ENCODE results near the gene LYG2. TPM values are rescaled to one million over a fixed set of nuclear protein-coding genes. Genes with fewer than 3 reads are reported as not detected.
"Not testable (repeated sequence)": the region's sequence is repeated elsewhere in the genome, so short reads cannot be mapped to it uniquely, and the experiment has no call there.

Gene LYG2
- total RNA-seq = not detected

DNA sequence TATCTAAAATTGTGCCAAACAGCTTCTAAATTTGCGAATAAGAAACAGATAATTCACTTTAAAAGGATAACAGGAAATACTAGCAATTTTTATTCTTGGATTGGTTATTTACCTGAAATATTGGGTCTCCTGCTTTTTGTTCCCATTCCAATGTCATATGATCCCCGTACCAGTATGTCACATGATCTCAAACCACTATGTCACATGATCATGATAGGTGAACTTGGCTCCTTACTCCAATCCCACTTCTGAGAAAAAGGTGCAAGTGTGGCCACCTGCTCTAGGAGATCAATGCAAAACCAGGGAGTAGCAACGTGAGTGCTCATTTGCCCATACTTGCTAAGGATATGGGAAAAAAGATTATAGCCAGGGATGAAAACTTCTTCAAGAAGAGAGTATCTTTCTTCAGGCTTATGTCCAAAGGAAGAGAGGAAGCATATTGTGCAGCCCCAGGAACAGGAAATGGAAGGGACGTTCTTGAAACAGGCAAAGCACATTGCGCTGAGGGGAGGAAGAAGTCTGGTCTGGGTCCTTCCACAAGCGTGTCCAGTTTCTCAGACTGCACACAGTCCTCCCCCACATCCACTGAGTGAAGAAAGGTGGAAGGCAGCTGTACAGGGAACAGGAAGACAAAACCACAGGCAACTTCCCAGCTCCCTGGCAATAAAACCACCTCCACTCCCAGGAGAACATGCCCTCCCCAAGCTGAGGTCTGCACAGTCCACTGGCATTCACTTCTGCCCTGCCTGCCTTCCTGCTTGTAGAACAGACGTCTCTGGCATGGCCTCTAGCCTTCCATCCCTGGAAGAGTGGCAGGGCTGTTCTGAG lies at the start of gene LYG2:
Gene LYG2 (minus strand): TSS at position 176 of the 828 bp plus-strand sequence. CDS start 1,406 bp downstream, outside the sequence.
- Mint-ChIP-seq H3K27ac (no peak within 1 kb of the TSS), H3K4me3 (no peak within 1 kb of the TSS), H3K4me1 (no peaks in the 10 kb centered on the region), H3K36me3 (peaks cover 1% of the 10 kb centered on the region), H3K9me3 (no peaks in the 10 kb centered on the region), H3K27me3 (no peaks in the 10 kb centered on the region)
- no peak for DNase-seq

- not testable (repeated sequence) for H3K4me1 Mint-ChIP-seq, H3K27ac Mint-ChIP-seq, H3K27me3 Mint-ChIP-seq, DNase-seq, H3K9me3 Mint-ChIP-seq, H3K4me3 Mint-ChIP-seq
- peaks cover 15% of the 10 kb centered on the region for H3K36me3 Mint-ChIP-seq
These were observed 45.6 kb upstream of the LYG2 start, which contains the start of gene LYG1 for GRCh38 chr2:99301097-99301496. TSS of gene LYG1 (minus strand) at chr2:99301197. CDS start at chr2:99295670, 5,527 bp downstream.

- no peaks in the 10 kb centered on the region for H3K4me1 Mint-ChIP-seq
- H3K27me3 Mint-ChIP-seq = no peaks in the 10 kb centered on the region
- no peak for DNase-seq
- no peaks in the 10 kb centered on the region for H3K9me3 Mint-ChIP-seq
- no peak overlapping the region for H3K4me3 Mint-ChIP-seq
- no peak overlapping the region for H3K27ac Mint-ChIP-seq
- H3K36me3 Mint-ChIP-seq = peaks cover 15% of the 10 kb centered on the region
These were observed 44.1 kb upstream of the LYG2 start for GRCh38 chr2:99299580-99299979.

DNA sequence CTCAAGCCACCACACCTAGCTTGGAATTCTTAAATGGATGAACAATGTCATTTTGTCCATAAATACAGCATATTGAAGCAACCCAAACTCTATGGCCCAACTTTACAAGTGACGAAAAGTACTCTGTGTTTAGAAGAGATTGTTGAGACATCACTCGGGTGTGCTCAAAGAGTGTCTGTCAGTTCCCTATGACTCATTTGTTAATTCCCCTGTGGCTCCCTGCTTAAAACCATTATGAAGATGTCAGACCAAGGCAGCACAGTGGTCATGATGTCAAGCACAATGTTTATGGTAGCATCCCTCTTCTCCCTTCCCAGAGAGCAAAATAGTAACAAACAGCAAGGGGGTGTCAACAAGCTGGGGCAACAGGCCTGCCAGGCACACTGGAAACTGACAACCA lies 42.5 kb upstream of the LYG2 start:
- DNase-seq = no peak
- no peaks in the 10 kb centered on the region for H3K27me3 Mint-ChIP-seq
- H3K4me1 Mint-ChIP-seq = no peaks in the 10 kb centered on the region
- H3K36me3 Mint-ChIP-seq = peaks cover 12% of the 10 kb centered on the region
- H3K27ac Mint-ChIP-seq = no peak overlapping the region
- H3K9me3 Mint-ChIP-seq = no peaks in the 10 kb centered on the region
- no peak overlapping the region for H3K4me3 Mint-ChIP-seq

- Mint-ChIP-seq H3K4me3 (no peak overlapping the region), H3K27me3 (no peaks in the 10 kb centered on the region), H3K36me3 (peaks cover 8% of the 10 kb centered on the region), H3K27ac (no peak overlapping the region), H3K4me1 (no peaks in the 10 kb centered on the region), H3K9me3 (peaks cover under 1% of the 10 kb centered on the region)
- DNase-seq = no peak
These were observed 30.1 kb upstream of the LYG2 start for GRCh38 chr2:99285526-99285925.

DNA sequence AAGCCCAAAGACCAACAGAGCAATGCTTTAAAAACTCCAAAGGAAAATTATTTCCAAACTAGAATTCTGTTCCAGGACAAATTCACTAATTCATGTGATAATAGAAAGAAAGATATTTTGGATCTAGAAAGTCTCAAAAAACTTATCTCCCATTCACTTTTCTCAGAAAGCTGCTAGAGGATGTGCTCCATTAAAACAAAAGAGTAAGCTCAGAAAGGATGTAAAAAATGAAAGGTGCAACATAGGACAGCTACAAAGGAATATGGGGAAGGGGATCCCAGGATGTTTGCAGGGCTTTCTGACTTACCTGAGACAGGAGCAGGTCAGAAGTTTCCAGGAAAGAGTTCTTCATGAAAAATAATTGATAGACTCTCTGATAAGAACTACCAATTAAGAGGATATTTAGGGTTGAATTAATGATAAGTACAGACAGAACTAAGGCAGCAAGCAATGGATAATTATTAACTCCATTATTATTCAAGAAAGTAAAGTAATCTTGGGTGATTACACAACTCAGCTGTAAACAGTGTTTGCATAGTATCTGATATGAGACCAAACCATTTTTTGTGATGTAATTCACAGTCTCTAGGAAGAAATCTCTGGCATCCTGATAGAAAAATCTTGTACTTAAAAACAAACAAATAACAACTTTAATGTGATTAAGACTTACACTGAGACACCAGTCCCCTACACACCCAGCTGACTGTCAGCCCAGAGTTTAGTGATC lies 24.7 kb upstream of the LYG2 start:
- Mint-ChIP-seq H3K9me3 (peaks cover 15% of the 10 kb centered on the region), H3K27me3 (no peaks in the 10 kb centered on the region), H3K4me1 (no peaks in the 10 kb centered on the region), H3K4me3 (no peak overlapping the region), H3K27ac (no peak overlapping the region), H3K36me3 (peaks cover 26% of the 10 kb centered on the region)
- DNase-seq = no peak

GRCh38 chr2:99278793-99279291 lies 23.4 kb upstream of the LYG2 start:
- H3K4me3 Mint-ChIP-seq = no peak overlapping the region
- DNase-seq = no peak

DNA sequence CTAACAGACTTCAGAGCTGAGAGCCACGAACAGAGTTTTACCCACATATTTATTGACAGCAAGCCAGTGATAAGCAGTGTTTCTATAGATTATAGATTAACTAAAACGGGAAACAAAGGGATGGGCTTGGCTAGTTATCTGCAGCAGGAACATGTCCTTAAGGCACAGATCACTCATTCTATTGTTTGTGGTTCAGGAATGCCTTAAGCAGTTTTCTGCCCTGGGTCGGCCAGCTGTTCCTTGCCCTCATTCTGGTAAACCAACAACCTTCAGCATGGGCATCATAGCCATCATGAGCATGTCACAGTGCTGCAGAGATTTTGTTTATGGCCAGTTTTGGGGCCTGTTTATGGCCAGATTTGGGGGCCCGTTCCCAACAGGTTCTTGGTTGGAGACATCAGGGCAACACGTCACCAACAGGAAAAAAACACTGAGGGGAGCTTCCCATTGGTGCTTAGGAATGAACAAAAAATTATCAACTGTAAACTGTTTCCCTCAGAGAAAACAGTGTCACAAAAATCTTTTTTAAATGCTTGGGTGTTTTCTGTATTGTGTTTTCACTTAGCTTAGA lies 22.8 kb upstream of the LYG2 start:
- Mint-ChIP-seq H3K36me3 (peaks cover 26% of the 10 kb centered on the region), H3K9me3 (peaks cover 15% of the 10 kb centered on the region)
- not testable (repeated sequence) for H3K4me3 Mint-ChIP-seq, H3K27me3 Mint-ChIP-seq, DNase-seq, H3K27ac Mint-ChIP-seq, H3K4me1 Mint-ChIP-seq

More at GRCh38 chr2:99278793-99279291, 23.4 kb upstream of the LYG2 start:
- Mint-ChIP-seq H3K36me3 (peaks cover 26% of the 10 kb centered on the region), H3K9me3 (peaks cover 15% of the 10 kb centered on the region), H3K4me1 (no peaks in the 10 kb centered on the region), H3K27ac (no peak overlapping the region), H3K27me3 (no peaks in the 10 kb centered on the region)

GRCh38 chr2:99275882-99276281 lies 20.4 kb upstream of the LYG2 start:
- H3K9me3 Mint-ChIP-seq = peaks cover 19% of the 10 kb centered on the region
- H3K27ac Mint-ChIP-seq = no peak overlapping the region
- no peak overlapping the region for H3K4me3 Mint-ChIP-seq
- H3K27me3 Mint-ChIP-seq = no peaks in the 10 kb centered on the region
- no peaks in the 10 kb centered on the region for H3K4me1 Mint-ChIP-seq
- H3K36me3 Mint-ChIP-seq = peaks cover 22% of the 10 kb centered on the region
- DNase-seq = no peak

GRCh38 chr2:99261242-99261641 lies 5.8 kb upstream of the LYG2 start:
- no peaks in the 10 kb centered on the region for H3K36me3 Mint-ChIP-seq
- no peak overlapping the region for H3K27ac Mint-ChIP-seq
- no peaks in the 10 kb centered on the region for H3K9me3 Mint-ChIP-seq

DNA sequence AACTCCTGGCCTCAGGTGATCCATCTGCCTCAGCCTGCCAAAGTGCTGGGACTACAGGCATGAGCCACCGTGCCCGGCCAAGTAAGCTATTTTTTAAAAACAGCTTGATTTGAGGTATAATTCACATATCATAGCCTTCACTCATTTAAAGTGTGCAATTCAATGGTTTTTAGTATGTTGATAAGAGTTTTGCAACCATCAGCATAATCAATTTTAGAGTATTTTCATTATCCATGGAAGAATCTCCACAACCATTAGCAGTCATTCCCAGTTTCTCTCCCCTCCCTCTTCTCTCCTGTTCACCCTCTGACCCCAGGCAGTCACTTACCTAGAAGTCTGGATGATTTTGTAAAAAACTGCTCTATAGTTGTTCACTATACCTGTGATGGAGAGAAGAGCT lies 4.7 kb upstream of the LYG2 start:
- Mint-ChIP-seq H3K4me1 (no peaks in the 10 kb centered on the region), H3K36me3 (no peaks in the 10 kb centered on the region), H3K4me3 (no peak overlapping the region)

More at GRCh38 chr2:99261242-99261641, 5.8 kb upstream of the LYG2 start:
- H3K4me3 Mint-ChIP-seq = no peak overlapping the region
- no peak for DNase-seq
- no peaks in the 10 kb centered on the region for H3K4me1 Mint-ChIP-seq
- H3K27me3 Mint-ChIP-seq = no peaks in the 10 kb centered on the region

DNA sequence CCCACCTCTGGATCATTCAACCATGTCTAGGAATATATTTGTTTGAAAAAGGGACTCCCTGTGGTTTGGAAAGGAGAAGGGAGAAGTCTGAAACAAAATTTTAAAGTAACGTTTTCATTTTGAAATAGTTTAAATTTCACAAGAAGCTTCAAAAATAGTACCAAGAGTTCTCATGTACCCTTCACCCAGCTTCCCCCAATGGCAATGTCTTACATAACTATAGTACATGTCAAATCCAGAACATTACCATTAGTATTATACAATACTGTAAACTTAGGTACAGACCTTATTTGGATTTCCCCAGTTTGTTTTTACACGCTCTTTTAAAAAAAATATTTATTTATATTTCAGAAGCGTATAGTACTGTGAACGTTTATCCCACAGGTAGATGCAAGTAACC lies 4.0 kb upstream of the LYG2 start:
- H3K36me3 Mint-ChIP-seq = no peaks in the 10 kb centered on the region
- no peak overlapping the region for H3K27ac Mint-ChIP-seq
- no peak for DNase-seq
- no peaks in the 10 kb centered on the region for H3K27me3 Mint-ChIP-seq
- H3K9me3 Mint-ChIP-seq = no peaks in the 10 kb centered on the region
- no peak overlapping the region for H3K4me3 Mint-ChIP-seq
- no peaks in the 10 kb centered on the region for H3K4me1 Mint-ChIP-seq

More for the DNA sequence above, 4.7 kb upstream of the LYG2 start:
- no peak overlapping the region for H3K27ac Mint-ChIP-seq
- no peaks in the 10 kb centered on the region for H3K9me3 Mint-ChIP-seq
- no peak for DNase-seq
- H3K27me3 Mint-ChIP-seq = no peaks in the 10 kb centered on the region

GRCh38 chr2:99256677-99257076 lies 1.2 kb upstream of the LYG2 start:
- Mint-ChIP-seq H3K4me1 (no peaks in the 10 kb centered on the region), H3K27ac (no peak overlapping the region), H3K4me3 (no peak overlapping the region), H3K27me3 (no peaks in the 10 kb centered on the region), H3K9me3 (no peaks in the 10 kb centered on the region), H3K36me3 (peaks cover 1% of the 10 kb centered on the region)
- no peak for DNase-seq

GRCh38 chr2:99249951-99250350 lies 5.5 kb downstream of the LYG2 start:
- DNase-seq = no peak
- Mint-ChIP-seq H3K36me3 (peaks cover 16% of the 10 kb centered on the region), H3K27ac (no peak overlapping the region), H3K27me3 (no peaks in the 10 kb centered on the region), H3K9me3 (peaks cover 5% of the 10 kb centered on the region), H3K4me3 (no peak overlapping the region), H3K4me1 (no peaks in the 10 kb centered on the region)

GRCh38 chr2:99242151-99242550 lies 13.3 kb downstream of the LYG2 start:
- Mint-ChIP-seq H3K4me1 (no peaks in the 10 kb centered on the region), H3K27ac (no peak overlapping the region)

More at GRCh38 chr2:99242151-99242550, 13.3 kb downstream of the LYG2 start:
- no peaks in the 10 kb centered on the region for H3K27me3 Mint-ChIP-seq
- no peak for DNase-seq
- H3K36me3 Mint-ChIP-seq = peaks cover 11% of the 10 kb centered on the region
- peaks cover 3% of the 10 kb centered on the region for H3K9me3 Mint-ChIP-seq
- H3K4me3 Mint-ChIP-seq = no peak overlapping the region
